IPS DF 4.7 (cell line): Measurements from ENCODE around the gene PAQR4.

ENCODE experiments used
- DNase-seq: peaks from one replicate; pipeline ENCODE4 v3.0.0-alpha.2; 2013; ENCODE audit warnings: low spot score; ENCODE audit errors: extremely low read depth

PAQR4 gene

DNA sequence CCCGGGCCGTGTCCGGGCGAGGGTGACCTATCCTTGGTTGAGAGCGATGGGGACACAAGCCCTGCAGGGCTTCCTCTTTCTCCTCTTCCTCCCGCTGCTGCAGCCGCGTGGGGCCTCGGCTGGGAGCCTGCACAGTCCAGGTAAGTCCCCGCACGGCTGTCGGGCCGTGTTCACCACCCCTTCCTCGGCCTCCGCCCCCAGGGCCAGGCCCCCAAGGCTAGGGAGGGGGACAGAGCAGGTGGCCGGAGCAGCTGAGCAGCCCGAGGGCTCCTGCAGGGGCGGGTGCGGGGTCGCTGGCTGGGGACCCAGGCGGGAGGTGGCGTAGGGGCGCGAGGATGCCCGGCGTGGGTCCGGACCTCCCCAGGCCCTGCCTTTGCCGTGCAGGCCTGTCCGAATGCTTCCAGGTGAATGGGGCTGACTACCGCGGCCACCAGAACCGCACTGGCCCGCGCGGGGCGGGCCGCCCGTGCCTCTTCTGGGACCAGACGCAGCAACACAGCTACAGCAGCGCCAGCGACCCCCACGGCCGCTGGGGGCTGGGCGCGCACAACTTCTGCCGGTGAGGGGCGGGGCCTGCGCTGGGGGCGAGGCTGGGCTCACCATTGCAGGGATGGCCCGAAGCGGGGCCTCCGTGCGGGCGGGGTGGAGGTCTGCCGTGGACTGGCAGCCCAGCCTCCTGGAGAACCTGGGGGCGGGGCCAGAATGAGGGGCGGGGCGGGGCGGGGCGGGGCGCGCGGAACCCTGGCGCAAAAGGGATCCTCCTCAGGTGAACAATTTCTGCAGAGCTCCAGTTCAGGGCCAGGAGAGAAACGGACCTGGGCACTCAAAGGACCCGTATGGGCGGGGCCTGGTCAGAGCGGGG, 4.4 kb upstream of the PAQR4 start:
- no peak for DNase-seq

DNA sequence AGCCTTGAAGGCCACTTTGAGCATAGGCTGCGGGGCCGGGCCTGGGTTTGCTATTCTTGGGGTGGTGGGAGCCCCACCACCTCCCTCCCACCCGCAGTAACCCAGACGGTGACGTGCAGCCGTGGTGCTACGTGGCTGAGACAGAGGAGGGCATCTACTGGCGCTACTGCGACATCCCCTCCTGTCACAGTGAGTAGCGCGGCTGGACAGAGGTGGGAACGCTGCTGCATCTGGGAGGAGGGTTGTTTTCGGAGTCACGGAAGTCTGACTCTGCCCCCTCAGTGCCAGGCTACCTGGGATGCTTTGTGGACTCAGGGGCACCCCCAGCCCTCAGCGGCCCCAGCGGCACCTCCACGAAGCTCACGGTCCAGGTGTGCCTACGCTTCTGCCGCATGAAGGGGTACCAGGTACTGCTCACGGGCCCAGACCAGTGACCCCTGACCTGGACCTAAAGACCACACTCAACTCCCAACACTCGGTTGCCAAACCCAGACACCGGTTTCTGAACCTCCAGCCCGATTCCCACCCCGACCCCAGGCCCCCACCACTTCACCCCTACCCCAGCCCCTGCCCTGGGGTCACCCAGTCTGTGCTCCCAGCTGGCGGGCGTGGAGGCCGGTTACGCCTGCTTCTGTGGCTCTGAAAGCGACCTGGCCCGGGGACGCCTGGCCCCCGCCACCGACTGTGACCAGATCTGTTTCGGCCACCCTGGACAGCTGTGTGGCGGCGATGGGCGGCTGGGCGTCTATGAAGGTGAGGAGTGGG, 2.9 kb upstream of the PAQR4 start:
- no peak for DNase-seq

DNA sequence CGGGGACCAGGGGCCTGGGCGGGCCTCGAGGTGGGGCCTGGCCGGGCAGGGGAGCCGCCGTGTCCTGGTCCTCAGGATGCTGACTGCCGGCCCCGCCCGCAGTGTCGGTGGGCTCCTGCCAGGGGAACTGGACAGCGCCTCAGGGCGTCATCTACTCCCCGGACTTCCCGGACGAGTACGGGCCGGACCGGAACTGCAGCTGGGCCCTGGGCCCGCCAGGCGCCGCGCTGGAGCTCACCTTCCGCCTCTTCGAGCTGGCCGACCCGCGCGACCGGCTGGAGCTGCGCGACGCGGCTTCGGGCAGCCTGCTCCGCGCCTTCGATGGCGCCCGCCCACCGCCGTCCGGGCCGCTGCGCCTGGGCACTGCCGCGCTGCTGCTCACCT, 2.3 kb upstream of the PAQR4 start:
- no peak for DNase-seq

DNA sequence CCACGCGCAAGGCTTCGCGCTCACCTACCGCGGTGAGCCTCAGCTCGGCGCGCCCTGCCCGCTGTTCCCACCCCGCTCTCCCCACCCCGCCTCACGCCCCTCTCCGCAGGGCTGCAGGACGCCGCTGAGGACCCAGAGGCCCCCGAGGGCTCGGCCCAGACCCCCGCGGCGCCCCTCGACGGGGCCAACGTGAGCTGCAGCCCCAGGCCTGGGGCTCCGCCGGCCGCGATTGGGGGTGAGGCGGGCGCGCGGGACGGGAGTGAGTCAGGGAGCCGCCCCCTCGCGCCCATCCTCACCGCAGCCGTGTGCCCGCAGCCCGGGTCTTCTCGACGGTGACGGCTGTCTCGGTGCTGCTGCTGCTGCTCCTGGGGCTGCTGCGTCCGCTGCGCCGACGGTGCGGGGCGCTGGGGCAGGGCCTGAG, 1.9 kb upstream of the PAQR4 start:
- DNase-seq: no peak

DNA sequence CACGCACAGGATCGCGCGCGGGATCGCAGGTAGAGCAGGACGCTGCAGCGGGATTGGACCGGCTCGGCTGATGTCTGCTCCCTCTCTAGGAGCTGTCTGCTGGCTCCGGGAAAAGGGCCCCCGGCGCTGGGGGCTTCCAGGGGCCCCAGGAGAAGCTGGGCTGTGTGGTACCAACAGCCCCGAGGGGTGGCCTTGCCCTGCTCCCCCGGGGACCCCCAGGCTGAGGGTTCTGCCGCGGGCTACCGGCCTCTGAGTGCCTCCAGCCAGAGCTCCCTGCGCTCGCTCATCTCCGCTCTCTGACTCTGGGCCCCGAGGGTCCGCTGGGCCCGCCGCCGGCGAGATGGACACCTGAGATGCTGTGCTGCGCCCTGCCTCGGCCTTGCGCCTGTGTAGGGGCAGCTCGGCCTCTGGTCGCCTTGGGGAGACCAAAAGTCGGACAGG, 1.4 kb upstream of the PAQR4 start:
- DNase-seq: no peak

DNA sequence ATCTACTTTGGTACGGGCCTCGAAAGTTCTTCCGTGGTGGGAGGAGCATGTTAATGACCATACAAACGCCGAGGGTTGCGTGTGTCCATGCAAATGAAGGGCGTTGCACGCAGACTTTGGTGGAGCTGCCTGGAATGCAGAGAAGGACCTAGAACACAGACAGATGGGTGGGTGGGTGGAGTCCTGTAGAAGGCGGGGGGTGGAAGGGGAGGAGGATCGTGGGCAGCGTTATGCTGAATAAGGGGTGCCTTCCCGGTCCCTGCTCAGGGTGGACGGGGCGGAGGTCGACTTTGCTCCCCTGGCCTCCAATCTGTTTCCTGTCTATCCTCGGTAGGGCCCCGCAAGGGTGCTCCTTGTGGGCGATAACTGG, 795 bp upstream of the PAQR4 start:
- DNase-seq: no peak

DNA sequence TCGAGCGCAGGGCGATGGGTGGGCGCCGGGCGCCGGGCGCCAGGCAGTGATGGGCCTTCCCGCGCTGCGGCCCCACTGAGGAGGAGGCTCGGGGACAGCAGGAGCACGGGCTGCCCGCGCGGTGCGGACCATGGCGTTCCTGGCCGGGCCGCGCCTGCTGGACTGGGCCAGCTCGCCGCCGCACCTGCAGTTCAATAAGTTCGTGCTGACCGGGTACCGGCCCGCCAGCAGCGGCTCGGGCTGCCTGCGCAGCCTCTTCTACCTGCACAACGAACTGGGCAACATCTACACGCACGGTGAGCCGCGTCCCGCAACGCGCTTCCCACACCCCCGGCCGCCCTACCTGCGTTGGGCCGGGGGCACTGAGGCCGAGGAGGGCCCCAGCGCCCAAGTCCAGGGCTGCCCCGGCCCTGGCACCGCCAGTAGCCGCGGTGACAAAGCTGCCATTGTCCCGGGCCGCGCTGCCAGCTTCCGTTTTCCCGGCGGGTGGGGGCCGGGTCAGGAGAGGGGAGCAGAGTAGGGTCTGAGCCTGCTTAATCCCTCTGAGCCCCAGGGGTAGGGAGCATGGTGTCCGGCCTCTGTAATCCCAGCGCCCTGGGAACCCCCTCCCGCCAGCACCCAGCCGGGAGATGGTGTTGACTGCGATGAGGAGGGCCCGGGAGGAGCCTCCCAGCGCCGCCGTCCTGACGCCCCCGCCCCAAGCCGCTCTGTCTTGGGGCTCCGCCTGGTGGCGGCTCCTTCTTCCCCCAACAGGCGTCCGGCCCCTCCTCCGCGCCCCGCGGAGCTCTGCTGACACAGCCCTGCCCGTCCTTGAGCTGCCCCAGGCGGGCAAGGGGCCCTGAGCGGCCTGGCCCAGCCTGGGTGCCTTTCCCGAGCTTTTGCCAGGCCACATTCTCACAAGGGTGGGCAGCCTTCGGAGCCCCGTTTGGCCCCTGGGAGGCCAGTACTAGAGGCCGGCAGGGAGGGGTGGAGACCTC, 685 bp downstream of the PAQR4 start:
- no peak for DNase-seq

DNA sequence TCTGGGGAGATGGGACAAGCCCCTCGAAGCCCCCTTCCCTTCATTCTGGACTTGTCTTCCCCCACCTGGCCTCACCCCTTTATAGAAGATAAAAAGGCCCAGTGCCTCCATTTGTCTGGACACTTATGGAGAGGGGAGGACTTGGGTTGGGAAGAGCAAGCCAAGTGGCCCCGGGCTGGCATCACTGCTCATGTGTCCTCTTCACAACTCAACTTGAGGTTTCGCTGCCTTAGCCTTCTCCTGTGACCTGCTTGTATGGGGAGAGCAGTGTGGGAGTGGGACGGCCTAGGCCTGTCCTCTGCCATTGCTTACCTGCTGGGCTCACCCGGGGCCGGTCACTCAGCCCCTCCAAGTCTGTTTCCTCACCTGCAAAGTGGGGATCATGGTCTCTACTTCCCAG, 1.4 kb downstream of the PAQR4 start:
- DNase-seq: no peak

DNA sequence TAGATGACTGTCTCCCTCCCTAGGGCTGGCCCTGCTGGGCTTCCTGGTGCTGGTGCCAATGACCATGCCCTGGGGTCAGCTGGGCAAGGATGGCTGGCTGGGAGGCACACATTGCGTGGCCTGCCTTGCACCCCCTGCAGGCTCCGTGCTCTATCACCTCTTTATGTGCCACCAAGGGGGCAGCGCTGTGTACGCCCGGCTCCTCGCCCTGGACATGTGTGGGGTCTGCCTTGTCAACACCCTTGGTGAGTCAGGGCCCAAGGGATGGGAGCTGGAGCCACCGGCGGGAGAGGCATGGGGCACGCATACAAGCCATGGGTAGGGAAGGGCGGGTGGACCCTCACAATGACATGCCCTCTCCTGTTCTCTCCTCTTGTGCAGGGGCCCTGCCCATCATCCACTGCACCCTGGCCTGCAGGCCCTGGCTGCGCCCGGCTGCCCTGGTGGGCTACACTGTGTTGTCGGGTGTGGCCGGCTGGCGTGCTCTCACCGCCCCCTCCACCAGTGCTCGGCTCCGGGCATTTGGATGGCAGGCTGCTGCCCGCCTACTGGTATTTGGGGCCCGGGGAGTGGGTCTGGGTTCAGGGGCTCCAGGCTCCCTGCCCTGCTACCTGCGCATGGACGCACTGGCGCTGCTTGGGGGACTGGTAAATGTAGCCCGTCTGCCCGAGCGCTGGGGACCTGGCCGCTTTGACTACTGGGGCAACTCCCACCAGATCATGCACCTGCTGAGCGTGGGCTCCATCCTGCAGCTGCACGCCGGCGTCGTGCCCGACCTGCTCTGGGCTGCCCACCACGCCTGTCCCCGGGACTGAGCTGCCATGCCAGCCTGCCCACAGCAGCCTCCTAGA, 2.2 kb downstream of the PAQR4 start:
- DNase-seq: no peak

DNA sequence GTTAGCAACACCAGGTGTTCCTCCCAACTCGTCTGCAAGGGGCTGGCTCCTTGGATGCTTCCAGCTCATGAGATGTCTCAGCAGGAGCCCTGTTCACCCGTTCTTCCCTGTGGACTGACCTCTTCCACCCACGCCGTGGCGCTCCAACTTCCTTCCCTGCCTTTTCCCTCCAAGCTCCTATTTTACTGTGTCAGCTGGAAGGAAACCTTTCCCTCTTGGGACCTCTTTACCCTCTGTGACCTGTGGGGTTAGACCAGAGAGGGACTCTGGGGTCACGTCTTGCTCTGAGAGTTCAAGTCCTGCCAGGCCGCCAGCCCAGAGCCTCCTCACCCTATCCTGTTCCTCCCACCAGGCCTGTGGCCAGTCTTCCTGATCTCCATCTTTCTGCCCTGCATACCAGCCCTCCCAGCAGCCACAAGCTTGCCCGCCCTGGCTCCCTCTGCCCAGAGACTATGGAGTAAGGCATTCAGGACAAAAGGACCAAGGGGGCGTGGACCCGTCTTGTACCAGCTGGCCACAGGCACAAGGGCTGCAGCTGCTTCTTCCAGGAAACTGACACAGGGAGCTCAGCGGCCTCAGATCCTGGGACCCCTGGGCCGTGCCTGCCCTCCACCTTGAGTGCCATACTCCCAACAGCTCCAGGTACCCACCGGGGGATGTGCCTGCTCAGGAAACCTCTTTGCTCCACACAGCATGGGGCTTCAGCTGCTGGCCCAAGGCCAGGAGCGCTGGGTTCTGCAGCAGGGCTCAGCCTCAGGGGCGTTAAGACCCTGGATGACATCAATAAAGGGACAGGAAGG, 3.0 kb downstream of the PAQR4 start:
- no peak for DNase-seq

DNA sequence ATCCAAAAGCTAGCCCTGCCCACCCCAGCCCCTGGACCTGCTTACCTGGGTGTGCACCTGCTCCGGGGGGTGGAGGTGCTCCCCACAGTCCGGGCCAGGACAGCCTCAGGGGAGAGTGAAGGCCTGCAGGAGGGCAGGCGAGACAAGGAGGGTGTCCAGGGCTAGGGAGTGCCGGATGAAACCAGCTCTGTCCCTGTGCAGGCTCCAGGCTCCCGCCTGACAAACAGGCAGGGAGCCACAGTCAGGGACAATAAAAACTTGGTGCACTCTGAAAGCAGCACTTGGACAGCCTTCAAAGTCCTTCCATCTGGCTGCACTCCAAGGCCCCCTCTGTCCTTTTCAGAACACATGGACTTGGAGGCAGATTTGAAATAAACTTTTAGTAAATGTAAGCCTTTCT, 3.9 kb downstream of the PAQR4 start:
- DNase-seq: no peak

DNA sequence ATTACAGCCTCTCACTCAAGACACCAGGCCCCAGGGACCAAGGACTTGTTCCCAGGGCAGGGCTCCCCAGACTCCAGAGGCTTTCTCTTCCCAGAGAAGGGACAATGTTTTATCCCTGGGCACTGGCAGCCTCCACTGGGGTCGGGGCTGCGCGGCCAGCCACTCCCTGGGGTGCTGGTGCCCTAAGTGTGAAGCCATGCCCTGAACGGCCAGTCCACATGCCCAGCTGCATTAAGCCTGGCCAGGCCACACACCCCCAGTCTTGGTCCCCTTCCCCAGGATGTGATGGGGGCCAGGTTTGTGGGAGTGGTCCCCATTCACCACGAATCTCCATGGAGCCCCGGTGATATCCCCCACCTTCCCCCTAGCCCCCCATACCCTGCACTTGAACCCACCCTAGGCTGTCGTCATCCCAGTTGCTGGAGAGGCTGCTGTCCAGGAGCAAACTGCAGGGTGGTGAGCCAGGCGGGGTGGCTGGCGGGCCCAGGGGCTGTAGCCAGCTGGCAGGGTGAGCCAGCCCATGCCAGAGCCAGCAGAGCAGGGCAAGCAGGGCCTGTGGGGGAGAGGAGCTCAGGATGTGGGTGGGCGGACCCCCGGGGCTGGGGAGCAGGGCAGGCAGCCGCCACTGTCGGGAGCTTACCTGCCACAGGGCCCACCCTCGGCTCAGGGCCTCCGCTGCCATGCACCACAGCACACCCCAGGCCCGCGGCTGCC, 4.6 kb downstream of the PAQR4 start:
- no peak for DNase-seq

DNA sequence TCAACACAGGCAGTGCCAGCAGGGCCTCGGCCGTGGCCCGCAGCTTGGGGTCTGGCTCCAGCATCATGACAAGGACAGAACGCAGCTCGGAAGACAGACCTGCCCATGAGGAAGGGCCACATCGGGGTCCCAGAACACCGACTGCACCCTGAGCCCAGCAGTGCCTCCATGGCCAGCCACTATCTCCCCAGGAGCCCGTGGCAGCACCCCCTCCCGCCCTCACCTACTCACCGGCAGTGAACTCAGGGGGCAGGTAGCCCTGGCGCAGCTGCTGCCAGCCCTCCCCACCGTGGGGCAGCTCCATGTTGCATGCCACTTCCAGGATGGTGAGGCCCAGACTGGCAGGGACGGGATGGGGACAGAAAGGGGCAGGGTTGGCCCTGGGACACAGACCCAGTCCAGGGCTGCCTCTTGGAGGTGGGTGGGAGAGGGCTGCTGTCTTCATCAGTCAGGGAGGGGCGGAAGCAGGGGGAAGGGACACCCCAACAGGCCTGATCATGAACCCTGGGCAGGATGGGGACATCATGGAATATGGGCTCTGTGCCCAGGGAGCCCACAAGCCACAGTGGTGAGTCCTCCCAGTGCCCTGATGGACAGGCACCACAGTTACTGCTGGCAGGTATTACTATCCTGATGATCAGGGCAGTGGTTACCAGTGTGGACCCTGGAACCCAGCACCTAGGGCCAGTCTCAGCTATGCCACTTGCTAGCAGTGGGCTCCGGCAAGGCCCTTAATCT, 5.3 kb downstream of the PAQR4 start:
- DNase-seq: no peak

DNA sequence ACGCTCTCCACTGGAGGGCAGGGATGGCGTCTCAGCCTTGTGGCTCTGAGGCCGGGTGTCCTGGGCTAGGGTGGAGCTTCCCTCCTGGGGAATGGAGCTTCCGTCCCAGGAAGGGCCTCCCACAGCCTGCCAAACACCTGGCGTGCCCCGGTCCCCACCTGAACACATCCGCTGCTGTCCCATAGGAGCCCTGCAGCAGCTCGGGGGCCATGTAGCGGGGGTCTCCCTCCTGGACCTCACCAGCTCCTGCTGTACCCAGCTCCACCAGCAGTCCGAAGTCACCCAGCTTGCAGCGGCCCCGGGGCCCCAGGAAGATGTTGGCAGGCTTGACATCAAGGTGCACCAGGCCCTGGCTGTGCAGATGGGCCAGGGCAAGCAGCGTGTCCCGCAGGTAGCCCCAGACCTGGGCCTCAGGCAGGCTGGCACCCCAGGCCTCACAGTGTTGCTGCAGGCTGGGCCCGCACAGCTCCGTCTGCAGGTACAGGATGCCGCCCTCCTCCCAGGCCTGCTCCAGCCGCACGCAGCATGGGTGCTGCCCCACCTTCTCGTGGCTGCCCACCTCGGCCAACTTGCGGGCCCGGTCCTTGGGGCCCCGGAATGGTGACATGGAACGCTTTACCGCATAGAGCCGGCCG, 6.1 kb downstream of the PAQR4 start:
- DNase-seq: no peak

DNA sequence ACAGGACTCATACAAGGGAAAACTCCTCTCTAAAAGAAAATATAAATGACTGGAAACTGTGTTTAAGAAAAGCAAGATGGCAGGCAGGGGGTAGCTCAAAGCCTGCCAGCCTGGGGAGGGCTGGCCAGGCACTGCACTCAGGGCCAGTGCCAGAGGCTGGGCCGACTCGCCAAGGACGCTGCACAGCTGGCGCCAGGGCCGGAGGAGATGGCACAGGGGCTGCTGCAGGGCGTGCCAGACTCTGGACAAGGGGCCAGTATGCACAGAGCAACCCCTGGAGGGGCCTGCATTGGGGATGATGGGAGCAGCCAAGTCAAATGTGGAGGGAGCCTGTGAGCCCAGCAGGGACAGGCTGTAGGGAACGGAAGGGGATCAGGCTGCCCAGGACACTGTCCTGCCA, 7.1 kb downstream of the PAQR4 start:
- DNase-seq: no peak

DNA sequence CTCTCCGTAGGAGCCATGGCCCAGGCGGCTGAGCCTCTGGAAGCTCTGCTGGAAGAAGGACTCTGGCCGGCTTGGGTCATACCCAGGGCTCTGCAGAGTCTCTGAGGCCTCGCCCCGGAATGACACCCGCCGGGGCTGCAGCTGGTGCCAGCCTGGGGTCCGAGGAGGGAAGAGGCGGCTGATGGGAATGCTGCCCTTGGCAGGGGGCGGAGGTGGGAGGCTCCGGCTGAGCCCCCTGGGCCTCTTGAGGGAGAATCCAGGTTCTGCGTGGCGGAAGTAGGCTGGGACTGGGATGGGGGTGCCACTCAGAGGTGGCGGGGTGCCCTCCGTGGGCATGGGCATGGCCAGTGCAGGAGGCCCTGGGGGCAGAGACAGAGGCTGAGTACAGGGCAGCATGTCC, 7.5 kb downstream of the PAQR4 start:
- DNase-seq: no peak

DNA sequence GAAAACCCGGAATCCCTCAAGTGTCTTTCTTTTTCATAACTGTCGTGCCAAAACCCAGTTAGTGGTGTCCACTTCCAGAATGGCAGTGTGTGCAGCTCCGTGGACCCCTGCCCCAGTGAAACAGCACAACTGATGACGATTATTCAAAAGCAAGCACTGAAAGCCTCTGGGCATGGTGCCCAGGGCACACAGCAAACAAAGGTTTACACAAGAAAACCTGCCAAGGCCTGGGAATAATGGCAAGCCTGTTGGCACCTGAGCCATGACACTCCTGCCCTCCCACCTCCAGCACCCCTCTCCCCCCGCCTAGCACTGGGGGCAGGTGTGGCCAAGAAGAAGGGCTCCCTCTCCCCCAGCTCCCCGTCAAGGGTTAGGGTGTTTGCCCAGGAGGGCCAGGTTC, 8.3 kb downstream of the PAQR4 start:
- no peak for DNase-seq

DNA sequence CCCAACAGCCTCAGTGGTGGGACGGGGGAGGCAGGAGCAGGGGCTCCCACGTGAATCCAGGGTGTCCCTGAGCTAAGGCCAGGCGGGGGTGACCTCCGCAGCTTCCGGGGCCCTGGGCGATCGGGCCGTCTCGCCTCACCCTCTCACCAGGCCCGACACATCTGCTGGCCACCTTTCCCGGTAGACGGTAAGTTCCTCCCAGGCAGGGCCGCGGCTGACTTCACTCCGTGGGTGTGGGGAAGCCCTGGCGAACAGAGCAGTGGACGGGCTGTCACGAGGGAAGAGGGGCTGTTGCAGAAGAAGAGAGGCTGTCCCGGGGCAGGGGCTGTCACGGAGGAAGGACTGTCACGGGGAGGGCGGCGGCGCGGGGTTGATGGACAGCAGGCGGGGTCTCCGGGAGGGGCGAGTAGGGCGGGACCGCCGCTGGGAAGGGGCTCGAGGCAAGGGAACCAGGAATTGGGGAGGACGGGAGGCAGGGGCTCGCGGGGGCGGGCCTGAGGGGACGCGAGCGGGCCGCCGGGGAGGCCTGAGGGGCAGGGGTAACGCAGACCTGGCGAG, 10.6 kb downstream of the PAQR4 start:
- no peak for DNase-seq
